Ishikawa (cell line): ENCODE measurements around the gene CD34.

ENCODE experiments used
- EP300 ChIP-seq: IDR thresholded peaks from 2 replicates; pipeline ENCODE4 v1.6.1; 2012; ENCODE audit warnings: borderline replicate concordance
- FOXM1 ChIP-seq: IDR thresholded peaks from 2 replicates; pipeline ENCODE4 v1.6.1; 2012; ENCODE audit warnings: low read depth, borderline replicate concordance
- RAD21 ChIP-seq: IDR thresholded peaks from 2 replicates; pipeline ENCODE4 v1.6.1; 2012; ENCODE audit warnings: low read depth
- TEAD4 ChIP-seq: IDR thresholded peaks from 2 replicates; pipeline ENCODE4 v1.6.1; 2012
- ZBTB7A ChIP-seq: IDR thresholded peaks from 2 replicates; pipeline ENCODE4 v1.6.1; 2012; ENCODE audit warnings: low read depth
- TF ChIP-seq, protein P1 (sequence below): IDR thresholded peaks from 2 replicates; pipeline ENCODE4 v1.6.1; 2012
- TF ChIP-seq, protein P2 (sequence below): IDR thresholded peaks from 2 replicates; pipeline ENCODE4 v1.6.1; 2012; ENCODE audit warnings: low read depth, mild to moderate bottlenecking

DNA sequence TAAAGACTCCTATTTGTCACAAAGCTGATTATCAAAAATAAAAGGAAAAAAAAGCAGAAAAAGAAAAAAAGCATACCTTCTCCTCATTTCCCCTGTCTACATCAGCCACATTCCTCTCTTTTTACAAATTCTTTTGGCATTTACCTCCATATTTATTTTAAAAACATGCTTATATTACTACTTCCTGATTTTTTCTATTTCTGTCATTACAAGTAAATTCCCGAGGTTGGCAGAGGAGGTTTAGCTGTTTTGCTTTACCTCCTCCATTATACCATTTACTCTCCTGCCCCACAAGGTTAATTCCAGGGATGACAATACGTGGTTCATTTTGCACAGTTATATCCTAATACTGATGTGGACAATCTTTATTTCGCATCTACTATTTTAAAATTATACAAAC, 26.3 kb upstream of the CD34 start:
- TF ChIP-seq, protein P1, sequence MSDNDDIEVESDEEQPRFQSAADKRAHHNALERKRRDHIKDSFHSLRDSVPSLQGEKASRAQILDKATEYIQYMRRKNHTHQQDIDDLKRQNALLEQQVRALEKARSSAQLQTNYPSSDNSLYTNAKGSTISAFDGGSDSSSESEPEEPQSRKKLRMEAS: no peak
- TF ChIP-seq ZBTB7A (no peak), EP300 (no peak), RAD21 (no peak), FOXM1 (no peak), TEAD4 (no peak)
- TF ChIP-seq, protein P2, sequence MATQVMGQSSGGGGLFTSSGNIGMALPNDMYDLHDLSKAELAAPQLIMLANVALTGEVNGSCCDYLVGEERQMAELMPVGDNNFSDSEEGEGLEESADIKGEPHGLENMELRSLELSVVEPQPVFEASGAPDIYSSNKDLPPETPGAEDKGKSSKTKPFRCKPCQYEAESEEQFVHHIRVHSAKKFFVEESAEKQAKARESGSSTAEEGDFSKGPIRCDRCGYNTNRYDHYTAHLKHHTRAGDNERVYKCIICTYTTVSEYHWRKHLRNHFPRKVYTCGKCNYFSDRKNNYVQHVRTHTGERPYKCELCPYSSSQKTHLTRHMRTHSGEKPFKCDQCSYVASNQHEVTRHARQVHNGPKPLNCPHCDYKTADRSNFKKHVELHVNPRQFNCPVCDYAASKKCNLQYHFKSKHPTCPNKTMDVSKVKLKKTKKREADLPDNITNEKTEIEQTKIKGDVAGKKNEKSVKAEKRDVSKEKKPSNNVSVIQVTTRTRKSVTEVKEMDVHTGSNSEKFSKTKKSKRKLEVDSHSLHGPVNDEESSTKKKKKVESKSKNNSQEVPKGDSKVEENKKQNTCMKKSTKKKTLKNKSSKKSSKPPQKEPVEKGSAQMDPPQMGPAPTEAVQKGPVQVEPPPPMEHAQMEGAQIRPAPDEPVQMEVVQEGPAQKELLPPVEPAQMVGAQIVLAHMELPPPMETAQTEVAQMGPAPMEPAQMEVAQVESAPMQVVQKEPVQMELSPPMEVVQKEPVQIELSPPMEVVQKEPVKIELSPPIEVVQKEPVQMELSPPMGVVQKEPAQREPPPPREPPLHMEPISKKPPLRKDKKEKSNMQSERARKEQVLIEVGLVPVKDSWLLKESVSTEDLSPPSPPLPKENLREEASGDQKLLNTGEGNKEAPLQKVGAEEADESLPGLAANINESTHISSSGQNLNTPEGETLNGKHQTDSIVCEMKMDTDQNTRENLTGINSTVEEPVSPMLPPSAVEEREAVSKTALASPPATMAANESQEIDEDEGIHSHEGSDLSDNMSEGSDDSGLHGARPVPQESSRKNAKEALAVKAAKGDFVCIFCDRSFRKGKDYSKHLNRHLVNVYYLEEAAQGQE: no peak
